Endothelial cell of umbilical vein (primary cell): ENCODE measurements around the gene WNT9B. TPM values are rescaled to one million over a fixed set of nuclear protein-coding genes. Genes with fewer than 3 reads are reported as not detected.

Experiments
- BruUV-seq: library from RNA; stranded (reverse); fragments of 400-500 nt; replicated peaks from 2 replicates; lab custom pipeline; 2021; lab: Mats Ljungman, UMichigan
- CTCF ChIA-PET: fragments of 300-600, 350-600 bp; sonication (Branson Sonifier 250); formaldehyde crosslinking; loops from one replicate; lab custom pipeline; 2021; ENCODE audit warnings: antibody characterized with exemption, inconsistent platforms; lab: Charles Lee
- POLR2A ChIA-PET: fragments of 300-600, 350-600 bp; sonication (Branson Sonifier 250); formaldehyde crosslinking; loops from one replicate; lab custom pipeline; 2021; ENCODE audit warnings: antibody characterized with exemption, inconsistent platforms; lab: Charles Lee
- DNase-seq: peaks from one replicate; pipeline ENCODE4 v3.0.0-alpha.2; 2011; ENCODE audit warnings: low read depth, low spot score
- FAIRE-seq: peaks from 2 replicates; lab custom pipeline; 2011; peaks lifted over from hg19 to GRCh38; lab: Jason Lieb, UNC
- H2AFZ ChIP-seq: 2 replicates; pipeline ENCODE4 v1.6.0; 2012; ENCODE audit warnings: low read depth, low read length, control low read depth, inconsistent platforms
- H3K27ac ChIP-seq: 2 replicates; pipeline ENCODE4 v1.5.1; 2011; ENCODE audit warnings: low read depth, mild to moderate bottlenecking, control low read depth, low read length, moderate library complexity; ENCODE audit not compliant: insufficient read depth
- H3K27me3 ChIP-seq, 2 experiments: 2 replicates each; pipeline versions ENCODE4 v1.6.0 to v1.6.1; 2011; ENCODE audit warnings: low read length in 2 of 2, mixed read lengths in 1 of 2; ENCODE audit not compliant: control insufficient read depth in 2 of 2, insufficient read depth in 2 of 2
- H3K36me3 ChIP-seq, 2 experiments: 2 replicates in 1 of 2; 3 replicates in 1 of 2; pipeline ENCODE4 v1.5.1; 2011; ENCODE audit warnings: low read length in 2 of 2, mild to moderate bottlenecking in 1 of 2, moderate library complexity in 1 of 2; ENCODE audit not compliant: control insufficient read depth in 2 of 2, insufficient read depth in 2 of 2; ENCODE audit errors: extremely low read depth in 1 of 2
- H3K4me1 ChIP-seq: 3 replicates; pipeline ENCODE4 v1.5.1; 2011; ENCODE audit warnings: mild to moderate bottlenecking, low read length; ENCODE audit not compliant: control insufficient read depth, insufficient read depth; ENCODE audit errors: extremely low read depth
- H3K4me2 ChIP-seq: 2 replicates; pipeline ENCODE4 v1.6.1; 2011; ENCODE audit warnings: low read length, control low read depth, mixed read lengths; ENCODE audit not compliant: insufficient read depth
- H3K4me3 ChIP-seq, 3 experiments: fragments of 200-600 bp in 1 of 3; sonication (generic), shearing (Covaris generic) in 1 of 3; replicated peaks in 1 of 3; 2 replicates each; pipeline ENCODE4 v1.5.1; 2011 to 2016; ENCODE audit warnings: control low read depth in 3 of 3, low read length in 3 of 3, mild to moderate bottlenecking in 2 of 3, inconsistent platforms in 1 of 3, low read depth in 1 of 3, moderate library complexity in 1 of 3; ENCODE audit not compliant: insufficient read depth in 1 of 3
- H3K79me2 ChIP-seq: 2 replicates; pipeline ENCODE4 v1.6.0; 2012; ENCODE audit warnings: low read length, inconsistent platforms; ENCODE audit not compliant: control insufficient read depth, insufficient read depth
- H3K9ac ChIP-seq: replicated peaks from 2 replicates; pipeline ENCODE3; 2011; ENCODE audit warnings: low read length, control low read depth; ENCODE audit not compliant: insufficient read depth; ENCODE audit errors: extremely low read depth
- H3K9me1 ChIP-seq: replicated peaks from 3 replicates; pipeline ENCODE4 v1.6.0; 2011; ENCODE audit warnings: mild to moderate bottlenecking, low read length; ENCODE audit not compliant: control insufficient read depth, insufficient read depth; ENCODE audit errors: extremely low read depth
- H3K9me3 ChIP-seq: replicated peaks from 2 replicates; pipeline ENCODE4 v1.5.1; 2012; ENCODE audit warnings: low read length, inconsistent platforms; ENCODE audit not compliant: control insufficient read depth, insufficient read depth
- H4K20me1 ChIP-seq: replicated peaks from 2 replicates; pipeline ENCODE3; 2011; ENCODE audit warnings: mild to moderate bottlenecking, low read length; ENCODE audit not compliant: control insufficient read depth, insufficient read depth; ENCODE audit errors: extremely low read depth
- CTCF ChIP-seq, 2 donors: IDR thresholded peaks; 1 replicate in 1 of 2; 2 replicates in 1 of 2; pipeline ENCODE4 v1.5.1; 2011; ENCODE audit warnings: low read length in 2 of 2, mild to moderate bottlenecking in 2 of 2, moderate library complexity in 2 of 2, control low read depth in 1 of 2, inconsistent platforms in 1 of 2, low read depth in 1 of 2; ENCODE audit not compliant: insufficient read depth in 1 of 2; ENCODE audit errors: extremely low read depth in 1 of 2
- EZH2 ChIP-seq: IDR thresholded peaks from 2 replicates; pipeline ENCODE4 v1.6.1; 2012; ENCODE audit warnings: borderline replicate concordance, low read depth, mild to moderate bottlenecking, moderate library complexity, low read length, inconsistent platforms; ENCODE audit not compliant: severe bottlenecking
- FOS ChIP-seq: IDR thresholded peaks from 2 replicates; pipeline ENCODE4 v1.6.1; 2011; ENCODE audit warnings: mild to moderate bottlenecking, low read length, moderate library complexity, borderline replicate concordance; ENCODE audit not compliant: insufficient read depth
- GATA2 ChIP-seq: IDR thresholded peaks from 2 replicates; pipeline ENCODE4 v1.7.0; 2011; ENCODE audit warnings: low read depth, mild to moderate bottlenecking, moderate library complexity, mixed read lengths, low read length; ENCODE audit not compliant: insufficient read length, insufficient read depth
- JUN ChIP-seq: IDR thresholded peaks from 2 replicates; pipeline ENCODE4 v1.6.1; 2011; ENCODE audit warnings: borderline replicate concordance, low read depth; ENCODE audit not compliant: insufficient read length, insufficient read depth
- MAX ChIP-seq: IDR thresholded peaks from 2 replicates; pipeline ENCODE4 v1.6.1; 2011; ENCODE audit not compliant: insufficient read depth, insufficient read length
- MYC ChIP-seq: IDR thresholded peaks from one replicate; pipeline ENCODE4 v1.6.1; 2011; ENCODE audit warnings: mild to moderate bottlenecking, low read depth, low read length
- POLR2A ChIP-seq: IDR thresholded peaks from 2 replicates; pipeline ENCODE4 v1.6.1; 2012; ENCODE audit warnings: low read depth, mild to moderate bottlenecking, control low read depth, low read length
- POLR2AphosphoS5 ChIP-seq: IDR thresholded peaks from 2 replicates; pipeline ENCODE4 v1.6.1; 2012; ENCODE audit warnings: low read depth, mild to moderate bottlenecking, control low read depth, low read length, moderate library complexity; ENCODE audit not compliant: insufficient read depth
- dilution Hi-C: fragments of 300-500 bp; cut with MboI; formaldehyde crosslinking; loops from one replicate; pipeline ENCODE4 v1.15.0; 2019; ENCODE audit warnings: low sequenced_read_pairs; ENCODE audit not compliant: extremely low pct_ligation_motif_present
- intact Hi-C: fragments of 100-400 bp; cut with micrococcal nuclease; formaldehyde crosslinking; loops from one replicate; pipeline ENCODE4 v1.10.0; 2022
- polyA plus RNA-seq, 4 experiments: library from polyadenylated mRNA; depleted of rRNA in 3 of 4; stranded (reverse) in 3 of 4; unstranded in 1 of 4; fragments of >200 nt; gene quantifications; 2 replicates each; pipeline versions ENCODE4 v1.2.1 to v1.2.3, GENCODE V29; 2011 to 2012; ENCODE audit warnings: missing spikeins in 1 of 4
- total RNA-seq: library from RNA; stranded (reverse); gene quantifications from 2 replicates; pipeline ENCODE4 v1.2.3, GENCODE V29; 2021

WNT9B gene
- total and polyA plus RNA-seq, 2 donors (not counting 3 experiments of a cell fraction or from before 2014, with no cell fraction given), result not detected

- CTCF ChIA-PET, result no interaction called here
- H2AFZ ChIP-seq, result no peak overlapping the region
- no peaks in the 10 kb centered on the region for H3K9me1 ChIP-seq
- H4K20me1 ChIP-seq, result no peaks in the 10 kb centered on the region
- H3K27me3 ChIP-seq, result peaks cover 14 to 23% of the 10 kb centered on the region in 2 experiments
- no peak overlapping the region for H3K27ac ChIP-seq
- POLR2A ChIA-PET, result no interaction called here
- H3K9ac ChIP-seq, result no peak overlapping the region
- dilution Hi-C loops (no loop called here), intact Hi-C loops (no loop called here)
- no peaks in the 10 kb centered on the region for H3K9me3 ChIP-seq
- H3K36me3 ChIP-seq, result no peaks in the 10 kb centered on the region
- H3K4me1 ChIP-seq, result no peaks in the 10 kb centered on the region
- no peak overlapping the region for H3K4me2 ChIP-seq
- DNase-seq (no peak), FAIRE-seq (no peak)
- H3K4me3 ChIP-seq, result no peak overlapping the region
- no peaks in the 10 kb centered on the region for H3K79me2 ChIP-seq
- no TSS peak for BruUV-seq
- no peak for TF ChIP-seq EZH2
- no peak for TF ChIP-seq MAX
- no peak for TF ChIP-seq POLR2AphosphoS5
- TF ChIP-seq MYC, result no peak
- no peak for TF ChIP-seq FOS
- TF ChIP-seq GATA2, result no peak
- TF ChIP-seq JUN, result no peak
- TF ChIP-seq CTCF (IDR thresholded peaks at IDR 0.05; ENCODE audit: extremely low read depth in 1 of 2, insufficient read depth in 1 of 2, low read depth in 1 of 2, low read length in 2 of 2), result no peak
- TF ChIP-seq POLR2A, result no peak
Observed at GRCh38 chr17:46890638-46891037, 39.3 kb downstream of the WNT9B start.
